Ovary (tissue), 9 donors: ENCODE data around the gene BRSK2. TPM values are rescaled to one million over a fixed set of nuclear protein-coding genes. Genes with fewer than 3 reads are reported as not detected.

ENCODE experiments used
- DNase-seq, 5 donors: peaks; one replicate each; pipeline ENCODE4 v3.0.0-alpha.2; 2019 to 2020
- H3K27ac ChIP-seq, 2 donors: fragments of 200-600 bp; one replicate each; pipeline versions ENCODE4 v1.5.1 to v1.8.0; 2019 to 2022
- H3K27me3 ChIP-seq: fragments of 200-600 bp; one replicate; pipeline ENCODE4 v1.8.0; 2022
- H3K36me3 ChIP-seq: fragments of 200-600 bp; sonication (generic); one replicate; pipeline ENCODE4 v1.5.1; 2019
- H3K4me1 ChIP-seq: one replicate; pipeline ENCODE4 v1.8.1; 2013; ENCODE audit warnings: mild to moderate bottlenecking, moderate library complexity; ENCODE audit not compliant: insufficient read depth
- H3K4me3 ChIP-seq: fragments of 200-600 bp; sonication (generic); one replicate; pipeline ENCODE4 v1.5.1; 2017
- H3K9me3 ChIP-seq, 2 donors: fragments of 200-600 bp in 1 of 2; sonication (generic) in 1 of 2; one replicate each; pipeline versions ENCODE4 v1.5.1 to v1.8.1; 2013 to 2019; ENCODE audit warnings: mild to moderate bottlenecking in 1 of 2, moderate library complexity in 1 of 2
- EP300 ChIP-seq: sonication (generic); formaldehyde crosslinking; IDR thresholded peaks from one replicate; pipeline ENCODE4 v1.6.1; 2017; ENCODE audit warnings: antibody characterized with exemption
- POLR2A ChIP-seq: fragments of 450-650 bp; IDR thresholded peaks from one replicate; pipeline ENCODE4 v1.6.1; 2017; ENCODE audit warnings: antibody characterized with exemption, mild to moderate bottlenecking, moderate library complexity
- WGBS, 3 donors: extraction: QIAGEN DNeasy Blood & Tissue Kit in 1 of 3; methylation state at CpG; one replicate each; pipeline versions ENCODE4 v1.1.5 to v1.1.7; 2013 to 2017; 5-methylcytosine and 5-hydroxymethylcytosine counted together
- intact Hi-C, 4 donors: fragments of 100-400 bp; cut with DNase I; formaldehyde crosslinking; loops; one replicate each; pipeline versions ENCODE4 v1.11.0 to v1.15.1; 2022 to 2023
- polyA plus RNA-seq, 2 donors: library from polyadenylated mRNA; stranded (reverse); fragments of 200-250 nt in 1 of 2; fragments of 350-450 nt in 1 of 2; fragmentation: Illumina TruSeq in 1 of 2; extraction: RNeasy Lipid Tissue Mini Kit (QIAGEN cat#74804) in 1 of 2; gene quantifications; one replicate each; pipeline ENCODE4 v1.2.3, GENCODE V29; 2013 to 2014
- total RNA-seq, 7 donors: library from RNA; depleted of rRNA in 2 of 7; stranded (reverse); fragments of >200 nt in 2 of 7; fragmentation: NEBNext Ultra II Directional in 3 of 7; extraction: Animal tissue kit (Norgen Biotek cat#: 25700) in 3 of 7; gene quantifications; one replicate each; pipeline versions ENCODE4 v1.1.0 to v1.2.4, GENCODE V29; 2016 to 2023
- TF ChIP-seq, protein P1 (sequence below), 3 donors: fragments of 450-650 bp in 2 of 3; fragments of 200-600 bp in 1 of 3; IDR thresholded peaks; one replicate each; pipeline versions ENCODE4 v1.5.1 to v1.8.0; 2016 to 2022; ENCODE audit warnings: antibody characterized with exemption in 3 of 3, mild to moderate bottlenecking in 1 of 3
- donor health status: DM: no; HTN: no; CAD: no; lungs with moderate emphysema.
- donor health status: DM: no; HTN: no; CAD: no.
- donor health status: Bipolar disorder and iron deficiency.
- donor health status: DM: yes; HTN: yes; CAD: no.
- donor health status: DM: no; HTN: no; CAD: no.
- donor health status: DM: yes; HTN: yes; CAD: no.

BRSK2 gene
- total and polyA plus RNA-seq, 9 donors, result 0.22 to 1.5 (median 0.52) TPM

DNA sequence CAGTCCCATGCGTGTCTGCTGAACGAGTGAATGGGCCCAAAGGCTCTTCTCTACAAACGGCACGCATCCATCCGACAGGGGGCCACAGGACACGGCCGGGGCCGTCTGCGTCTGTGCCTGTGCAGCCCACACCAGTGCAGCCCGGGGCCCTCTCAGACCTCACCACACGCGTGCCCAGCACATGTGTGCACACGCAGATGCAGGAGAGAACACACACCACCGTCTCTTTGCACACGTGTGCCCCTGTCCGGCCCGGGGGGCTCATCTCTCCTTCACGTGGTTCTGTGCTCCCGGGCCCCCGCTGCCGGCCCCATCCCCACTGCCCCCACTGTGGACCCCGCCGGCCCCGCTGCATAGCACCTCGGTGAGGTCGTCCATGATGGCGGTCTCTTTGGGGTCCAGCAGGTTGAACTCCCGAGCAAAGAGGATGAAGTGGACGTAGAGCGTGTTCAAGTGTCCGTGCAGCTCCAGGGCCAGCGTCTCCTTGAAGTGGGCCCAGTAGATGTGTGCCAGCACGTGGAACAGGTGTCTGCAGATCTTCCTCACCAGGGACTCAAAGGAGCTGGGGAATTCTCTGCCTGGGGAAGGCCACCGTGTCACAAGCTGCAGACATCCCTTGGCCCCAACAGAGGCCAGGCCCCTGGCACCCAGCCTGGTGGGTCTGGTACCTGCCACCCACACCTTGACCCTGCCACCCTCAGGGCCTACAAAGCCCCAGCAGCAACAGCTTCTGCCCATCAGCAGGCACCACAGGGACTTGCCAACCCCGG is 80.4 kb downstream of the BRSK2 start:
- H3K4me1 ChIP-seq, result peaks cover 2% of the 10 kb centered on the region
- no peaks in the 10 kb centered on the region for H3K9me3 ChIP-seq
- 84 to 86% (median 85%) methylated on average over 29 to 35 of the region's 35 CpGs for WGBS, 3 donors
- intact Hi-C loops, result loop anchor here in 1 of 4 donors (10.0 kb wide), 1 partner anchor 625 kb away; the partner anchor contains the start of genes POLR2L and TSPAN4
- H3K27me3 ChIP-seq, result no peaks in the 10 kb centered on the region
- peak in 2 of 5 donors; percentile 28 to 35 for DNase-seq
- H3K36me3 ChIP-seq, result no peaks in the 10 kb centered on the region
- H3K27ac ChIP-seq, result no peak overlapping the region
- TF ChIP-seq EP300, result no peak
- TF ChIP-seq, protein P1, sequence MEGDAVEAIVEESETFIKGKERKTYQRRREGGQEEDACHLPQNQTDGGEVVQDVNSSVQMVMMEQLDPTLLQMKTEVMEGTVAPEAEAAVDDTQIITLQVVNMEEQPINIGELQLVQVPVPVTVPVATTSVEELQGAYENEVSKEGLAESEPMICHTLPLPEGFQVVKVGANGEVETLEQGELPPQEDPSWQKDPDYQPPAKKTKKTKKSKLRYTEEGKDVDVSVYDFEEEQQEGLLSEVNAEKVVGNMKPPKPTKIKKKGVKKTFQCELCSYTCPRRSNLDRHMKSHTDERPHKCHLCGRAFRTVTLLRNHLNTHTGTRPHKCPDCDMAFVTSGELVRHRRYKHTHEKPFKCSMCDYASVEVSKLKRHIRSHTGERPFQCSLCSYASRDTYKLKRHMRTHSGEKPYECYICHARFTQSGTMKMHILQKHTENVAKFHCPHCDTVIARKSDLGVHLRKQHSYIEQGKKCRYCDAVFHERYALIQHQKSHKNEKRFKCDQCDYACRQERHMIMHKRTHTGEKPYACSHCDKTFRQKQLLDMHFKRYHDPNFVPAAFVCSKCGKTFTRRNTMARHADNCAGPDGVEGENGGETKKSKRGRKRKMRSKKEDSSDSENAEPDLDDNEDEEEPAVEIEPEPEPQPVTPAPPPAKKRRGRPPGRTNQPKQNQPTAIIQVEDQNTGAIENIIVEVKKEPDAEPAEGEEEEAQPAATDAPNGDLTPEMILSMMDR (IDR thresholded peaks at IDR 0.05), result no peak
- no peak for TF ChIP-seq POLR2A
- H3K4me3 ChIP-seq, result no peak overlapping the region

DNA sequence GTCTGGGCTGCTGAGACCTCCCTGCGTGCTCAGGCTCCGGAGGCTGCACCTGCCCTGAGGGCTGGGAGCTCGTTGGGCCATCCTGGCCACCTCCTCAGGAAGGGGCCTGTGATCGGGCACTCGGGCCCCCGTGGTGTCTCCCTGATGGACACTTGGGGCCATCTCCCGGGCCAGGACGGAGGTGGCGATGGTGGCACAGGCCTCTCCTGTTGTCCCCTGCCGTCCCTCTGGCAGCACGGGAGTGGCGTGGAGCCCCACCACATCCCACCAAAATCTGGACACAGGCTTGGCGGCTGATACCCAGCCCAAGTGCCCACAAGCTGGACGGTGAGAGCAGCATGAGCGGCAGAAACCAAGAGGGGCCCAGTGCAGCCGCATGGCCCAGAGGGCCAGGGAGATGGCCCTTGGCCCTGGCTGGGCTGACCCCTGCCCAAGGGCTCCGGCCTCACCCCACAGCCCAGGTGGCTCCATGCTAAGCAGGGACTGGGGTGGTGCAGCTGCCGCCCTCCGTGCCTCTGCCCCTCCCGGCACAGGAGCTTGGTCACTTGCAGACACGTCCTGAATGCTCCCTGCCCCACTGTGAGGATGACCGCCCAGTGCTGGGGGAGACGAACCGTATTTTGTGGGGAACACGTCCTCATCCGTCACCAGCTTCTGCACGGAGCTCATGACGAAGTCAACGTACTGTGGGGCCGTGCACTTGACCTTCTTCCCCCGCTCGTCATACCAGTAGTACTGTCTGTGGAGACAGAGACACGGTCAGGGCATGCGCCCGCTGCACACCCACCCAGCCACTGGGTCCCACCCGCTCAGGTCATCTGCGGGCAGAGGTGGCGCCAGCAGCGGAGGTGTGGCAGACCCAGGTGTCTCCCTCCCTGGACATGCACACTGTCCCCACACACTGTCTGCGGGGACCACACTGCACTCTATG is 81.2 kb downstream of the BRSK2 start:
- intact Hi-C loops, result no loop called here
- DNase-seq, result peak in 4 of 5 donors; percentile 15 to 32 (median 16)
- Histone ChIP-seq H3K9me3 (no peaks in the 10 kb centered on the region), H3K27me3 (no peaks in the 10 kb centered on the region), H3K4me3 (no peak overlapping the region), H3K4me1 (peaks cover 2% of the 10 kb centered on the region), H3K36me3 (no peaks in the 10 kb centered on the region), H3K27ac (no peak overlapping the region)
- TF ChIP-seq, protein P1 (IDR thresholded peaks at IDR 0.05), result no peak
- TF ChIP-seq POLR2A, result no peak
- TF ChIP-seq EP300, result no peak
- WGBS, 3 donors, result 91 to 93% (median 92%) methylated on average over 27 to 40 of the region's 40 CpGs

DNA sequence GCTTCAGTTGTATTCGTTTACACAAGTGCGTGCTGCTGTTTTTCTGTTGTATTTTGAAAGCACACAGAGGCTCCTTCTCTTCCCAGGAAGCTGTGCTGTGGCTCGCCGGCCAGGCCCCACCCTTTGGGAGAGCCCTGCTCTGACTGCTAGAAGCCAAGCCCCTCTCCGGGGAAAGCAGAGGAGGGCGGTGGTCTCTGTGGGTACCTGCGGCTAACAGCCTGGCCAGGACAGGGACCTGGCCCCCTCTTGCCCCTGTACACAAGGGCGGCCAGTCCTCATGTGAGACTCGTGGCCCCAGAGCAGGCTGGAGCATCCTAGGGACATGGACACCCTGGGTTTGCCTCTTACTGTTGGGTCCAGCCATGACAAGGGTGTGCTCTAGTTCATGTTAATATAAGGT is 82.0 kb downstream of the BRSK2 start:
- no peak overlapping the region for H3K4me3 ChIP-seq
- H3K27me3 ChIP-seq, result no peaks in the 10 kb centered on the region
- H3K36me3 ChIP-seq, result no peaks in the 10 kb centered on the region
- H3K4me1 ChIP-seq, result peaks cover 2% of the 10 kb centered on the region
- peak in 2 of 5 donors; percentile 5 to 8 for DNase-seq
- no peak for TF ChIP-seq EP300
- TF ChIP-seq, protein P1 (IDR thresholded peaks at IDR 0.05), result no peak
- no peak for TF ChIP-seq POLR2A
- no peak overlapping the region for H3K27ac ChIP-seq
- intact Hi-C loops, result no loop called here
- H3K9me3 ChIP-seq, result no peaks in the 10 kb centered on the region
- 83% methylated on average over 9 of the region's 9 CpGs for WGBS, 3 donors

DNA sequence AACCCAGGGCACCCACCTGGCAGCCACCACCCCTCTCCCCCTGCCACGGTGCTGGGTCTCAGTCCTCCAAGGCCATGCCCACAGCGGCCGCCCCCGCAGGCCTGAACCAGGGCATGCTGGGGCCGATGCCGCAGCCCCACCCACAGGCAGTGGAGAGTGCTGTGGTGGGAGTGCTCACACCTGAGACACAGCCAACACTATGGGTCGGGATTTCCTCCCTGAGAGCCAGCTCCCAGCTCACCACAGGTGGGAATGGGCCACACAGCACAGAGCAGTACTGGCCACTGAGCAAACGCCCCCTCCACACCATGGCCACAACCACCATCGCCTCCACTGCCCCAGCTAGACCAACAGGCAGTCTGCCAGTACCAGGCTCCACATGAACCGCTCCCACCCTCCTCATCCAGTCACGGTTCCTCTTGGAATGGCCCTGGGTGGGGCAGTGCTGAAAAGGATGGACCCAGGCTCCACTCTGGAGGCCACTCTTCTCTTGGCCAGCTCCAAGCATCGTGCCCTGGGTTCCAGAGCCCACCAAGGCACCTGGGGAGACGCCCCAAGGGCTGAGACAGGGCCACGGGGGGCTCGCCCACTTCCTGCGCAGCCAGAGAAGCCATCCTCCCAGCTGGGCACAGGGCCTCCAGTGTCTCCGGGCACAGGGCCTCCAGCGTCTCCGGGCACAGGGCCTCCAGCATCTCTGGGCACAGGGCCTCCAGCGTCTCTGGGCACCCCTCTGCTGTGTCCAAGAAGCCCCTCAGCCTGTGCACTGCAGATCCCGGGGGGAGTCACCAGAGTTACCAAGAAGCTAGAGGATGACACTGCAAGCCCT is 82.7 kb downstream of the BRSK2 start:
- TF ChIP-seq POLR2A (no peak), EP300 (no peak)
- TF ChIP-seq, protein P1 (IDR thresholded peaks at IDR 0.05), result no peak
- H3K27ac ChIP-seq, result no peak overlapping the region
- intact Hi-C loops, result no loop called here
- H3K4me3 ChIP-seq, result no peak overlapping the region
- no peaks in the 10 kb centered on the region for H3K9me3 ChIP-seq
- H3K4me1 ChIP-seq, result peaks cover 2% of the 10 kb centered on the region
- 85 to 92% (median 87%) methylated on average over 19 to 21 of the region's 21 CpGs for WGBS, 3 donors
- H3K36me3 ChIP-seq, result no peaks in the 10 kb centered on the region
- peak in 3 of 5 donors; percentile 15 to 22 (median 21) for DNase-seq
- H3K27me3 ChIP-seq, result no peaks in the 10 kb centered on the region
